HG02943 (cell line): Measurements from ENCODE around the gene MAFF.
"Not testable (repeated sequence)": the region's sequence is repeated elsewhere in the genome, so short reads cannot be mapped to it uniquely, and the experiment has no call there.

Experiments used
- ATAC-seq: cut with Tn5 transposase; IDR thresholded peaks from one replicate; pipeline ENCODE4 v1.9.1; 2021; ENCODE audit warnings: mild to moderate bottlenecking, low read depth, moderate library complexity; ENCODE audit not compliant: unreplicated experiment

Gene MAFF

GRCh38 chr22:38221908-38222796 lies 20.4 kb downstream of the MAFF start:
- no peak for ATAC-seq

DNA sequence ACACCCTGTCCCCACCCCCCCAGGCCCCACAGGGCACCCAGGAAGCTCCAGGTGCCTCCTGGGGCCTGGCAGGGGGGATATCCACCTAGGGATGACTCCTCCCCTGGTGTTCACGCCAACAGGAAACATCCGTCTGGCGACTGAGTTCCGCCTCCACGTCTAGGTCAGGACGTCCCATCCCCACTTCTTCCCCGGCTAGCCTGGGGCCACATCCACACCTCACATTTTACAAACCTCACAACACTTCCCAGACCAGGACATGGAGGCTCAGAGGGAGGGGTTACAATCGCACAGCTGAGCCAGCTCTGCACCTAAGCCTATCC lies 21.0 kb downstream of the MAFF start:
- ATAC-seq, result no peak

DNA sequence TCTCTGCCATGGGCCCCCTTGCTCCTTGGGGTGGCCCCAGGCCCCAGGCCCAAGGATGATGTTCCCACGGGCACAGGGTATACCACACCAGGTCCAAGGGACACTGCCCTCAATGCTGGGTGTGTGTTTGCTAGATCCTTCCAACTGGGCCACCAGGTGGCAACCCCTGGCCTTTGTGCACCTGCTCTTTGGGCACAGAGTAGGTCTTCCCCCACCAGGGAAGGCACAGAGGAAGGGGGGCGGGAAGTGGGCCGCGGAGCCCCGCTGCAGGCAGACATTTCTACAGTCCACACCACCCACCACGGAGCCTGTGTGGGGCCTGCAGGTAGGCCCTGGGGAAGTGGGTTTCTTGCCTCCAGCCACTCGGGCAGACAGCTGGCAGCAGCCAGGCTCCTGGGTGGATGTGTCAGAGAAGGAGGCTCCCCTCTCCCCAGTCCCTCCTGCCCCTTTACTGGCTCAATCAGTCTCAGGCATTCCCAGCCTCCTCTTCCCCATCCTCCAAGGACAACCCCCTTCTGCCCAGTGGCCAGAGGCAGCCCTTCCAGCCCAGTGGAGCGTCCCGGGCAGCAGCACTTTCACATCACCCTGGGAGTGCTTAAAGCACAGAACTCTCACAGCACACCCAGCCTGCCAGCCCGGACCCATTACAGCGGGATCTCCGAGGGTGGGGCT lies 21.6 kb downstream of the MAFF start:
- ATAC-seq, result no peak

DNA sequence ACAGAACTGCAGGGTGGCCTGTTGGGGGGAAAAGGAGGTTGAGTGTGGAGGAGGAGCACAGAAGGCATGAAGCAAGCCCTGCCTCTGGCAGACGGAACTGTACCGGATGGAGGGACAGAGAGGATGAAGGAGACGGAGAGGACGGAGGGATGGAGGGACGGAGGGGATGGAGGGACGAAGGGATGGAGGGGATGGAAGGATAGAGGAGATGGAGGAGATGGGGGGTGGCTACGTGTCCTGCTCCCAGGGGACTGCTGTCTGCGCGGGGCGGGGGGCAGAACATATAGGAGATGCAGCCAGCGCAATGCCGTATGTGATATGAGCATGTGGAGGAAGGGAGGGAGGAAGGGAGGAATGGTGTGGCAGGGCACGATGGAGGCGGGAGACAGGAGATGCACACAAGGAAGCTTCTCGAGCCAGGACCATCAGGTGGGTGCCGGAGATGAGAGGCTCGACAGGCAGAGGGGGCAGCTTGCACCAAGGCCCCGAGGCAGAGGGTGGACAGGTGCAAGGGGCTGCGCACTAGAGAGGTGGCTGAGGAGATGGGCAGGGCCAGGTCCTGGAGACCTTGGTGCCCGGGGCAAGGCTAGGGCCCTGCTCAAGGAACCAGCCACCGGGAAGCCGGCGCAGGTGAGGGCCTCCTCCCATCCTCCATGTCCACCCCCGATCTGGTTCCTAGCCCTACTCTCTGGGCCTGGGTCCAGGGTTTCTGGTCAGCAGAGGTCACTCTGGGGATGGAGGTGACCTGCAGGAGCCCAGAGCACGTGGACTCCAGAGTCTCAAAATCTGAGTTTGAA lies 25.3 kb downstream of the MAFF start:
- no peak for ATAC-seq

- ATAC-seq, result no peak
Observed at GRCh38 chr22:38228326-38228872, 26.6 kb downstream of the MAFF start.

DNA sequence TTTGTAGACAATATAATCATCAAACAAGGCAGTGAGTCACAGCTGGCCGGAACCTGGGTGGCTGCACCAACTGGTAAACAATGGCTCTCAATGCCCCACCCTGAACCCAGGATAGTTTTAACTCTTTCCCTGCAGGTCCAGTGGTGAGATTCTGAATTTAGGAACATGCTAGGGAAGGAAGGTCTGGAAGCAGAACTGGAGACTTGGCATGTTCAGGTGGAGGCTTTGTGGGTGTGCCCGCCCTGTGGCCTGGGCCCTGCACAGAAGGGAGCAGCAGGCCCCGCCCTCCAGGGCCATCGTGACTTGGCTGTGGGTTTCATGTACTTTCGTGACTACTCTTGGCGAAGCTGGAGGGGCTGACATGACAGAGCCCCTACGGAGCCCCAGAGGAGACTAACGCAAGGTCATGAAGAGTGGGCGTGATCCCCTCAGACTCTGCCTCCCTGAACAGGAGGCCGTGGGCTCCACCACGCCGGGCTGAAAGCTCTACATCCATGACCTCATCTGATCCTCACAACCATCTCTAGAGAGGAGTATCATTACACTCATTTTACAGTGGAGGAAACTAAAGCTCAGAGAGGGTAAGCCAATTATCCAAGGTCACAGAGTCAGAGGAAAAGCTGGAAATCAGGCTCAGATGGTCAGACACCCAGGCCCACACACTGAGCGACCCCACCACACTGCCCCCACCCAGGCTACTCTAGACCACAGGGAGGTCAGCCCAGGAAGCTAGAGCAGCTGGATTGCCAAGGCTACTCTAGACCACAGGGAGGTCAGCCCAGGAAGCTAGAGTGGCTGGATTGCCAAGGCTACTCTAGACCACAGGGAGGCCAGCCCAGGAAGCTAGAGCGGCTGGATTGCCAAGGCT lies 27.3 kb downstream of the MAFF start:
- ATAC-seq, result no peak

GRCh38 chr22:38230108-38230825 lies 28.5 kb downstream of the MAFF start:
- no peak for ATAC-seq

- ATAC-seq, result no peak
Observed at GRCh38 chr22:38230916-38231315, 29.1 kb downstream of the MAFF start.

- ATAC-seq, result no peak
Observed at GRCh38 chr22:38232196-38232595, 30.4 kb downstream of the MAFF start.

GRCh38 chr22:38233427-38233826 lies 31.6 kb downstream of the MAFF start:
- ATAC-seq, result no peak

DNA sequence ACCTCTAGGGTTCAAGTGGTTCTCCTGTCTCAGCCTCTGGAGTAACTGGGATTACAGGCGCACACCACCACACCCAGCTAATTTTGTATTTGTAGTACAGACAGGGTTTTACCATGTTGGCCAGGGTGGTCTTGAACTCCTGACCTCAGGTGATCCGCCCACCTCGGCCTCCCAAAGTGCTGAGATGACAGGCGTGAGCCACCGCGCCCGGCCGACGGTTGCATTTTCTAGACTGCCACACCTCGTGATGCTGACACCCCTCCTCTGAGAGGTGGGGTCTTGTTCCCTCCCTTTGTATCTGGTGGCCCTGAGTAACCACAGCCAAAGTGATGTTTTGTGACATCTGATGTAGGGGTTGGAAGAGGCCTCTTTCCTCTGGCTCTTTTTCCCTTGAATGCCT lies 32.1 kb downstream of the MAFF start:
- ATAC-seq, result not testable (repeated sequence)

GRCh38 chr22:38235240-38235850 lies 33.6 kb downstream of the MAFF start:
- ATAC-seq, result no peak

DNA sequence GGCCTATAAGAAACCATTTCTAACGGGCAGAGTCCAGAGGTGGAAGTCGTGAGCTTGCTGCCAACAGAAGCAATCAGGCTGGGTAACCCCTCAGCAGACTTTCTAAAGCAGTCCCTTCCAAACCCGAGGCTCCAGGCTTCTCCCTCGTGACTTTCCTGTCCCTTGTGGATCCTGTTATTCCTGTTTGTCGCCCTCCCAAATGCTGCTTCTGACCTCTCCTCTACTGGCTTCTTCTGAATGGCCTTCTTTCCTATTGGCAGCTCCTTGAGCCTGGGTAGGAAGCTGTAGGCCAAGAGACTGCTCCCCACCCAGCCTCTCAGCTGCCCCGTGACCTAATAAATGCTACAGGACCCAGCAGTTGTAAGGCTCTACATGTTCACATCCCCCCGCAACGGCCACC lies 35.0 kb downstream of the MAFF start:
- no peak for ATAC-seq

DNA sequence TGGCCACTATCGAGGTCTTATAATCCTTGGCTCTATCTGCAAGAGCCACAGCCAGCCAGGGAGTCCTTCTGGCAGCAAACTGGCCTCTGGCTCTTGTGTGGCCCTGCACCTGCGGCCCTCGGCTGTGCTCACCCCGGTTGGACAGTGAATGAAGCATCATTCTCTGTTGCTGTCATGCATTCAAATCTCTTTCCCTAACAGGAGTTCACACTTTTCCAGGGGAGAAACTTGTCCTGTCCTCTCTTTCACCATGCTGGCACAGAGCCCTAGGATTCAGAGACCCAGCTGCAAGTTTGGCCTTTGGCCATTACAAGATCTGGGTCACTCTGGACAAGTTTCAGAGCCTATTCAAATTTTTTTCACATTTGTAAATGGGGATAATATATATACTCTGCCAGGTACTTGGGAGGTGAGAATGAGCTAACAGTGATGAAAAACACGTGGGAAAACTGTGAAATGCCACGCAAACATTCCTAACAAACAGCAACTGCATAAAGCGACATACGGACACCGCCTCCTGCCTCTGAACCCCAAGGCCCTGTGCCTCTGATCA lies 36.8 kb downstream of the MAFF start:
- no peak for ATAC-seq

DNA sequence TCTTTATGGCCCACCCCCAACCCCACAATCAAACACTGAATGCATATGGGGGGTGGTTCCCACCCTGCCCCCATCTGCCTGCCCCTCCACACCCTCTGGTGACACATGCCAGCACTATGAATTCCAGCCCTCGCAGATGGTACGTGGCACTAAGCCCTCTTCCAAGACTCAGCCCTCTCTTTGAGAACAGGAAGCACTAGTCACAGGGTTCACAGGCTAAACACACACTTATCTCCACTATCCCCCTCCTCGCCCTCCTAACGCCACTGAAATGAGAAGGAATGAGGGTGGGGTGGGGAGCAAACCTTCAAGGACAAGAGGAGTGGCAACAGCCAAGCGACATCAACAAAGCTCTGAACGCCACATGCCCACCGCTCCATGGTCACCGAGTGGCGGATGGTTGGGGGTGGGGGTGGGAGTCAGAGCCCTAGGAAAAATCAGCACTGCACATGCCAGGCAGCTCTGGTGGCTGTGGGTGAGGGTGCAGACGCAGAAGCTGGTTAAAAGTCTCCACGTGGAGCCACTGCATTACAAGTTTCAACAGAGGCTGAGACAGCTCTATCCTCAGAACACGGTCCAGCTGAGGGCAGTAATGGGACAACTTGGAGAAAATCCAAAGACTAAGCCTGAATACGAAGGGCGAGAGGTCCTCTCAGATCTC lies 37.4 kb downstream of the MAFF start:
- ATAC-seq, result no peak

DNA sequence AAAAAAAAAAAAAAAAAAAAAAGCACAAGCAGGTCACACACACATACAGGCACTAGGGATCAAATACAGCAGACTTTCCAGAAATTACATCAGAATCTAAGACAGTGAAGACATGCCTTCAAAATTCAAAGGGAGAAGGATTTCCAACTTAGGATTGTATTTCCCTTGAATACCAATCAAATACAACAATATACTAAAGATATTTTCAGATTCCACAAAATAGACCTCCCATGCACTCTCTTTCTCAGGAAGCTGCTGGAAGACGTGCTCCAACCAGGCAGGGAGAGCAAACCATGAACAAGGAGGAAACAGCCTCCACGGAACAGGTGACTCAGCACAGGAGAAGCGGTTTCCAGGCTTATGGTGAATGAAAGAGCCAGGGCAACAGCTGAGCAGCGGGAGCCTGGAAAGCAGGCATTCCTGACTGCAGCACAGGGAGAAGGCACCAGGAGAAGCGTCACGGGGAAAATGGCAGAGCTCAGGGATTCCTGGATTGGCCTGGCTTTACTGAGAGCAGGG lies 39.0 kb downstream of the MAFF start:
- ATAC-seq, result no peak

- ATAC-seq, result no peak
Observed at GRCh38 chr22:38243007-38243765, 41.4 kb downstream of the MAFF start.
